ENCODE results near the gene MED27.

Gene MED27

GRCh38 chr9:131840751-131841702 is 238.6 kb downstream of the MED27 start:
- no peak overlapping the region for H3K27ac ChIP-seq
- no peak for TF ChIP-seq CTCF (conservative IDR thresholded peaks at IDR 0.05)

DNA sequence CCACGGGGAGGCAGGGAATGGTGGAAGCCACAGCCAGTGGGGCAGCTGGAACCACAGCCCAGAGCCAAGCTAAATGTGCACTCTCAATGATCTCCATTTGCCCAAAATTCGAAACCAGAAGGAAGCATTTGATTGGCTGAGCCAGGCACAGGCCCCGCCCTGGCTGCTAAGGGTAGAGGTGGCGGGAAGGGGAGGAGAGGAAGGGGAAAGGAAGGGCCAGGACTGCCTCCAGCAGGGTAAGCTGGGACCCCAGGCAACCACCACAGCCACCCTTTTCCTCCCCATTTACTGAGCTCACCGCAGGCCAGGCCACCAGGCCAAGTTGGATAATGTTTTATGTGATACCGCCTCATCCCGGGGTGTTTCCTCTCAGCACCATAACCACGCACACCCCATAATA is 239.4 kb downstream of the MED27 start:
- H3K27ac ChIP-seq: no peak overlapping the region
- no peak for TF ChIP-seq CTCF (conservative IDR thresholded peaks at IDR 0.05)

DNA sequence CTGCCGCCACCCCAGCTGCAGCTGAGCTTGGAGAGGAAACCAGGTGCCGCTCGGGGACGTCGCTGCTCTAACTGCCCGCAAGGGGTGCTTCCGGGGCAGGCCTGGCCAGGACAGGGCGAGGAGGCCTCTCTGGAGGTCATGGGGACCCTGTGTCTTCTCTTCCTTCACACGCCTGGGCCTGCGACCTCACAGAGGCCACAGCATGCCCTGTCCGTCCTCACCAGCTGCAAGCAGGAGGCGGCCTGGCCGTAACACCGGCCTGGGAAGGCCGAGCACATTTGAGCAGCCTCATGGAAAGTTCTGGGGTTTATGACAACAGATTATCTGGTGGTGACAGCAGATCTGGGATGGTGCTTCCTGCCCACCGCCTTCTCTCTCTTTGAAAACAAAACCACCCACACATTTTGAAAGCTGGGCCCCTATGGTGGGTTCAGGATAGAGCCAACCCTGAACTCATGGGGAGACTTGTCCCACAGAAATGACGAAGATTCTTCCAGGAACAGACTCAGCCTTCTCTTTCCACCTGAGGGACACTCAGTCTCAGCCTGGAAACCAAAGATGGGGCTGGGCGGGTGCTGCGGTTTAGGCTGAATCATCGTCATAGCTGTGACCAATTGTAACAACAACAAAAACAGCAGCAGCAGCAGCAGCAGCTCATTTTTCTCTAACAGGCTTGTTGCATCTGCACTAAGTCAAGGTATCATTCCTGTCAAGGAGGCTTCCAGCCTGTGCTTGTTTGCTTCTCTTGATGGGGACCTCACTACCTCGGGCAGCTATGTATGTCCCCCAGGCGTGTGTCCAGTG is 240.2 kb downstream of the MED27 start:
- H3K27ac ChIP-seq: no peak overlapping the region

DNA sequence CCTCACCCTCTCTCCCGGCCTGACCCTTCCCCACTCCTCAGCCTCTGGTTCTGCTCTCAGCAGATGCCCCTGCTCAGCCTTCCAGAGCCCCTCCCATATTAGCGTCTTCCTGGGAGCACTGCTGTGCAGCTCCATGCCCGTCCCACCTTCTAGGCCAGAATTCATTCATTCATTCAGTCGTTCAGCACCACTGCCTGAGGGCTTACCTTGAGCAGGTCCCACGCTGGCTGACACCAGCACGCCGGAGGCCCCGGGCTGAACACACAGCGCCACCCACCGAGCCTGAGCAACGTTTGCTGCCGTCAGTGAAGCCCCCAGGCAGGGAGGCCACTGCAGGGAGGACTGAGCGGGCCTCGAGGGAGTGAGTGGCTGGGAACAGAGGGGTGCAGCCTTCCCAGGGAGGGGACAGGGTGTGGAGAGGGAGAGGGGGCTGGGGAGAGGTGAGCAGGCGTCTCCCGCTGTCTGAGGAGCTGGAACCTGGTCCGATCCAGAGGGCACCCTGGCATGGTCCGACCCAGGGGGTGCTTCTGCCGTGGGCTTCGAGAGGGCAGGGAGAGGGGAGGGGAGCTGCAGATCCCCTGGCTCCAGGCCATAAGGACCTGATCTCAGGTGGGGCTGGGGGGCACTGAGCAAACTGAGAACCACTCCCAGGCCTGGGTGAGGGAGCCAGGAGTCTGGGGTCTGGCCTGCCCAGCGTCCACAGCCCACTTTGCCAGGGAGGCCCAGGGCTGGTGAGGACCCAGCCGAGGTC is 241.0 kb downstream of the MED27 start:
- TF ChIP-seq CTCF (conservative IDR thresholded peaks at IDR 0.05): no peak
- H3K27ac ChIP-seq: no peak overlapping the region

More for the DNA sequence above, 240.2 kb downstream of the MED27 start:
- no peak for TF ChIP-seq CTCF (conservative IDR thresholded peaks at IDR 0.05)

DNA sequence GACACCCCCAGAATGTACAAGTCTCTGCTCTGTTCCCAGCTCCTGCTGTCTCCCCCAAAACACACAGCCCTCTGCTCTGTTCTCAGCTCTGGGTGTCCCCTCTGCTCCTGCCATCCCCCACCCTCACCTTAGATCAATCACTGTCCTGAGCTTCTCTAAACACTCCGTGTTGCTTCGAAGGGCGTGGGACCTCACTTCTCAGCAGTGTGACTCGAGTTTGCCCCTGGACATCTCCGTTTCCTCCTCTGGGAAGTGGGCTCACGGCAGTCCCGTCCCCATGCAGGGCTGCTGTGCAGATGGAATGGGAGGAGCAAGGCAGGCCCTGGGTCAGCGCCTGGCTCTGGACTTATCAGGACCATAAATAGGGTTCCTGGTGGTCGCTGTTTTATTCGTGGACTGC is 241.8 kb downstream of the MED27 start:
- no peak for TF ChIP-seq CTCF (conservative IDR thresholded peaks at IDR 0.05)
- H3K27ac ChIP-seq: no peak overlapping the region

DNA sequence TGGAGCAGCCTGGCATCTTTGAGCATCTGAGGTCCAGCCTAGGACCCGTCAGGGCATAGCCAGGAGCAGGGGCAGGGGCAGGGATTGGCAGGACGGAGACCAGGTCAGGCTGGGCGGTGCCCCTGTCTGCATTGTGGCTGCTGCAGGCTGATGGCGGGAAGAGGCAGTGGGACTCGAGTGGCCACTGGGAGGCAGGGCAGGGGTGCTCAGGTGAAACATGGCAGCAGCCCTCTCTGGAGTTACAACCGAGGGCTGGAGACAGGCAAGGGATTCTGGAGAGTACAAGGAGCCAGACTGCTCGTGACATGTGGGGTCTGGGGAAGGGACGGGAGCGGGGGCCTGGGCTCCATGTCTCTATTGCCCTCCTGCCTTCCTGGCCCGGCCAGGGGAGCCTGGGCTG is 242.4 kb downstream of the MED27 start:
- peak; percentile 65 for TF ChIP-seq CTCF (conservative IDR thresholded peaks at IDR 0.05)
- no peak overlapping the region for H3K27ac ChIP-seq
